Measurements from ENCODE around the gene NOP14.

Gene NOP14

DNA sequence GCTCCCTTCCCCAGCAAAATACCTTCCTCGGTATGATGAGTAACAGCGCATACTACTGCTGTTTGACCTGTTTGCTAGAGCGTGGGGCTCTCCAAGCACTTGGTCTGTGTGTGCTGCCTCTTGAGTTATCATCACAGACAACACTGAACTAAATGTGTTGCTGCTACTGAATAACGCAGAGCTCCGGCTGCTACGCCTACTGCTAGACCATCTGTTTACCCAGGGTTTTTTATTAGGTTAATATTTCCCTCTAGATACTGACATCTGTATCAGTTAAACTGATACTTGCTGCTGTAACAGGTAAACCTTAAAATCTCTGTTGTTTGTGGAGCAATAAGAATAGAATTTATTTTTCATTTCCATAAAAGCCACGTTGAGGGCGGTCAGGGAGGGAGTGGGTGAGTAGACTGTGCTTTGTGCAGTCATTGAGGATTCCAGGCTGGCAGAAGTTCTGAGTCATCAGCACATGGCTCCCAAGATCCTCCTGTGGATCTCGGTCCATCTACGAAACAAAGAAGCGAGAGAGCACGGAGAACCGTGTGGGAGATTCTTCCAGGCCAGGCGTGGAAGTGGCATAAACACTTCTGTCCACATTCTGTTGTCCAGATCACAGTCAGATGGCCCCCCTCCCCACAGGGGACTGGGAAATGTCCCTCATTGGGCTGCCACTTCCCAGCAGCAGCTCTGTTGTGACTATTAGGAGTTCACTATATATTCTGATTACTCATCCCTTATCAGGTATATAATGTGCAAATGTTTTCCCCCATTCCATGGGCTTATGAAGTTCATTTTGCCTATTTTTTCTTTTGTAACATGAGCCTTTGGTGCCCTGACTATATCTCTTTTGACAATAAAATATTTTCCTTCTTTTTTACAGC is 14.2 kb upstream of the NOP14 start:
- no peak for DNase-seq (ENCODE audit: low spot score)
- TF ChIP-seq, protein P1, sequence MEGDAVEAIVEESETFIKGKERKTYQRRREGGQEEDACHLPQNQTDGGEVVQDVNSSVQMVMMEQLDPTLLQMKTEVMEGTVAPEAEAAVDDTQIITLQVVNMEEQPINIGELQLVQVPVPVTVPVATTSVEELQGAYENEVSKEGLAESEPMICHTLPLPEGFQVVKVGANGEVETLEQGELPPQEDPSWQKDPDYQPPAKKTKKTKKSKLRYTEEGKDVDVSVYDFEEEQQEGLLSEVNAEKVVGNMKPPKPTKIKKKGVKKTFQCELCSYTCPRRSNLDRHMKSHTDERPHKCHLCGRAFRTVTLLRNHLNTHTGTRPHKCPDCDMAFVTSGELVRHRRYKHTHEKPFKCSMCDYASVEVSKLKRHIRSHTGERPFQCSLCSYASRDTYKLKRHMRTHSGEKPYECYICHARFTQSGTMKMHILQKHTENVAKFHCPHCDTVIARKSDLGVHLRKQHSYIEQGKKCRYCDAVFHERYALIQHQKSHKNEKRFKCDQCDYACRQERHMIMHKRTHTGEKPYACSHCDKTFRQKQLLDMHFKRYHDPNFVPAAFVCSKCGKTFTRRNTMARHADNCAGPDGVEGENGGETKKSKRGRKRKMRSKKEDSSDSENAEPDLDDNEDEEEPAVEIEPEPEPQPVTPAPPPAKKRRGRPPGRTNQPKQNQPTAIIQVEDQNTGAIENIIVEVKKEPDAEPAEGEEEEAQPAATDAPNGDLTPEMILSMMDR (IDR thresholded peaks at IDR 0.05; ENCODE audit: extremely low read depth, insufficient read depth, missing control alignments) = no peak
- in situ Hi-C loops (cut with MboI; ENCODE audit: low pct_unique_long_range_greater_than_20kb, low sequenced_read_pairs, unreplicated experiment) = no loop called here

- TF ChIP-seq, protein P1 (IDR thresholded peaks at IDR 0.05; ENCODE audit: extremely low read depth, insufficient read depth, missing control alignments) = no peak
- no peak for DNase-seq (ENCODE audit: low spot score)
- in situ Hi-C loops (cut with MboI; ENCODE audit: low pct_unique_long_range_greater_than_20kb, low sequenced_read_pairs, unreplicated experiment) = no loop called here
Observed at GRCh38 chr4:2971275-2971674, 8.1 kb upstream of the NOP14 start.

DNA sequence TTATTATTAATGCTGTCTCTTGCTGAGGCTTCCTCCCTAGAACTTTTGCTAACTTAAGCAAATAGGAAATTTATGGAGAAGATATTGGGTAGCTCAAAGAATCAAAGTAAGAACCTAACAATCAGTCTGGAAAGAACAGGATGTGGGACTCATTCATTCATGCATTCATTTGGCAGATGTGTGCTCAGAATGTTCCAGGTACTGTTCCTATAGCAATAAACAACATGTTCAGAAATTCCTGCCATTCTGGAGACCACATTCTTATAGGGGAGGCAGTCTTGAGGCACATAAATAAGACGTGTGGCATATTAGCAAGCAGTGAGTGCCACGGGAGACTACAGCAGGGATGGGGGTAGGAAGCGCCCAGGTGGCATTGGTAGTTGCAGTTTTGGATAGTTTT is 5.2 kb upstream of the NOP14 start:
- TF ChIP-seq, protein P1 (IDR thresholded peaks at IDR 0.05; ENCODE audit: extremely low read depth, insufficient read depth, missing control alignments) = no peak
- no peak for DNase-seq (ENCODE audit: low spot score)
- in situ Hi-C loops (cut with MboI; ENCODE audit: low pct_unique_long_range_greater_than_20kb, low sequenced_read_pairs, unreplicated experiment) = no loop called here

DNA sequence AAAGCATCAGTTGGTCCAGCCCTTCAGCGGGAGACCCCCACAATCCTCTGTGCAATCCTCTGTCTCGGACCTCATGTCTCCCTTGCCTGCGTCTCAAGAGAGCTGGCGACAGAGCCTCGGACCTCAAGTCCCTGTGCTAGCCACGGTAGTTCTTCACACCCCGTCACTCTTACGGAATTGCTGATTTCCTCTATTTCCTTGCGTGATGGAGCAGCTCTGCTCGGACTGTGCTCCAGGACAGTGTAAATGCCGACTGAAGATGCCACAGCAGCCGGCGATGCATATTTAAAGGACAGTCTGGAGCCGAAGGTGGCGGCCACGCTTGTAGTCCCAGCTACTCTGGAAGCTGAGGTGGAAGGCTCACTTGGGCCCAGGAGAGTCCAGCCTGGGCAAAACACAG is 2.1 kb upstream of the NOP14 start:
- in situ Hi-C loops (cut with MboI; ENCODE audit: low pct_unique_long_range_greater_than_20kb, low sequenced_read_pairs, unreplicated experiment) = no loop called here
- TF ChIP-seq, protein P1 (IDR thresholded peaks at IDR 0.05; ENCODE audit: extremely low read depth, insufficient read depth, missing control alignments) = no peak
- DNase-seq (ENCODE audit: low spot score) = no peak

DNA sequence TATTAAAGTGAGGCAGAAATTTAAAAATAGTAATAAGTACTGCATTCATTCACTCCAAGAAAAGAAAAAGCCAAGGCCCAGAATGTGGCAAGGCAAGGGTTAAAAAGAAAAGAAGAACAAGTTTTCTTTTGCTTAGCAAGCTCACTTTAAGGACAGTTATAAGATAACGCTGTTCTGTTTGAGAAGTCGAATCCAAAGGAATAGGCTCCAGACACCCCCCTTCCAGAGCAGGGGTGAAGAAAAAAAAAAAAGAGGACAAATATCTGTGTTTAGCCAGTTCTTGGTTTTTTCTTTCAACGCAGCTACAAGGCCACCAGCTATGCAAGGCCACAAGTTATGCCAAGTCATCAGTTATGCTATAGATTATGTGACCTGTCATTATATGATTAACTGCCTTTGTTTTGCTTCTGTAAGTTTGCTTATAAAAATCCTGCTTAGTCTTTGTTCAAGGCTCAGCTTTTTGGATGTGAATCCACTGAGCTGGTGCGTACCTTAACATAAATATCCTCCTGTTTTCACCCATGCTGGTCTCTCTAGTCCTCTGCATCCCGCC is 1.6 kb upstream of the NOP14 start:
- DNase-seq (ENCODE audit: low spot score) = no peak
- in situ Hi-C loops (cut with MboI; ENCODE audit: low pct_unique_long_range_greater_than_20kb, low sequenced_read_pairs, unreplicated experiment) = no loop called here
- TF ChIP-seq, protein P1 (IDR thresholded peaks at IDR 0.05; ENCODE audit: extremely low read depth, insufficient read depth, missing control alignments) = no peak

DNA sequence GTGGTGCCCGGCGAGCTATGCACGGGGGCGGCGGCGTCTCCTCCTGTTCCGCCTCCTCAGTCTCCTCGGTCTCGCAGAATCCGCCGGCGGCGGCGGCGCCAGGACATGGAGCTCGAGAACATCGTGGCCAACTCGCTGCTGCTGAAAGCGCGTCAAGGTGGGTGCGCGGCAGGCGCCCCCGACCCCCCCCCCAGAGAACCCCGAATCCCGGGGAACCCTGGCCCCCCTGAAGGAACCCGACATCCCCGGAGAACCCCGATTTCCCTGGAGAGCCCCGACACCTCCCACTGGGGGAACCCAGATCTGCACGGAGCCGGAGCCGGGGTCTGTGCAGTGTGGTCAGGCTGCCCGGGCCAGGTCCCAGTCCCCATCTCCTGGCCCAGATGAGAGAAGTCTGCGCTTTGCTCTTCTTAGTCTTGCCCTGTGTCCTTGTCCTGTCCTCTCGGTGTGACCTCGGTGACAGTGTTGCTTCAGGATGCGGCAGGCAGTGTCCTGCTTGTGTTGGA is 813 bp upstream of the NOP14 start:
- DNase-seq (ENCODE audit: low spot score) = peak; percentile 38
- TF ChIP-seq, protein P1 (IDR thresholded peaks at IDR 0.05; ENCODE audit: extremely low read depth, insufficient read depth, missing control alignments) = no peak
- in situ Hi-C loops (cut with MboI; ENCODE audit: low pct_unique_long_range_greater_than_20kb, low sequenced_read_pairs, unreplicated experiment) = no loop called here
